ELR (cell line): ENCODE measurements around the gene ZNF786.
"Not testable (repeated sequence)": the region's sequence is repeated elsewhere in the genome, so short reads cannot be mapped to it uniquely, and the experiment has no call there.

Experiments
- DNase-seq: peaks from one replicate; pipeline ENCODE4 v3.0.0-alpha.2; 2015; ENCODE audit warnings: low read depth

ZNF786 gene

DNA sequence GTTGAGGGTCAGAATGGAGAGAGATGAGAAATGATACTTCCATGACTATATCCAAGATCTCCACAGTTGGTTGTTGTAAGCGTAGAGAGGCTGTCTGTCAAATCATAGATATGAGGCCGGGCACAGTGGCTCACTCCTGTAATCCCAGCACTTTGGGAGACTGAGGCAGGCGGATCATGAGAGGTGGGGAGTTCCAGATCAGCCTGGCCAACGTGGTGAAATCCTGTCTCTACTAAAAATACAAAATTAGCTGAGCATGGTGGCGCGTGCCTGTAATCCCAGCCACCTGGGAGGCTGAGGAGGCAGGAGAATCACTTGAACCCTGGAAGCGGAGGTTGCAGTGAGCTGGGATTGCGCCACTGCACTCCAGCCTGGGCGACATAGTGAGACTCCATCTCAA, 60.1 kb downstream of the ZNF786 start:
- not testable (repeated sequence) for DNase-seq

DNA sequence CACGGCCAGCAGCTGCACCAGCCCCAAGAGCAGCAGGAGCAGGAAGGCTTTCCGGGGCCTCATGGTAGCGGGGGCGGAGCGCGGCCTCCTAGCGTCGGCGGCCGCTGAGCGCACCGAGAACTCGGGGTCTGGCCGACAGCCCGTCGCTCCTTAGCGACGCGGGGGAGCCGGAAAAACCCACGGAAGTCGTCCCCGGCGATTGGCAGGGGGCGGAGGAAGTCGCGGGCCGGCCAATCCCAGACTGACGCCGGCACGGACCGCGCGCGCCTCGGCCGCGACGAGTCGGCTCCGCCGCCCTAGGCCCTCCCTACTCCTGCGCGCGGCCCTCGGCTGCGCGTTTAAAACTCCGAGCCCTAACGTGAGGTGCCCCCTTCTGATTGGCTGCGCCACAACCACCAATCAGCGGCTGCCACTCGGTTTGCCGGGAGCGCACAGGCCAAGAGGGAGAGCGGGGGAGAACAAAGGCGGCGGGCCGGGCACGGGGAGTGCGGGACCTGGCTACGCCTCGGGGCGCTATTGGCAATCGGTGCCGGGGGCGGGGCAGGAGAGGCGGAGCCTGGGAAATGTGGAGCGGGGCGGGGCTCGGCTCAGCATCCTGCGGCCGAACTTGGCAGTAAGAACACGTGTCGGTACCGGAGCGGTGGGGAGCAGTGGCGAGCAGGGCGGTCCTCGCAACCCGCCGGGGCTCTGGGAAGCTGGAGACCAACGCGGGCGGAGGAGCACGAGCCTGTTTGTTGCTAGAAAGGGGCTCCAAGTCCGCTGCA, 62.0 kb downstream of the ZNF786 start, which contains the start of gene PDIA4:
Gene PDIA4, minus strand, starts transcription at position 160 of the 764 bp plus-strand sequence. Its CDS starts 97 bp downstream, at position 63.
- peak; percentile 98 for DNase-seq

DNA sequence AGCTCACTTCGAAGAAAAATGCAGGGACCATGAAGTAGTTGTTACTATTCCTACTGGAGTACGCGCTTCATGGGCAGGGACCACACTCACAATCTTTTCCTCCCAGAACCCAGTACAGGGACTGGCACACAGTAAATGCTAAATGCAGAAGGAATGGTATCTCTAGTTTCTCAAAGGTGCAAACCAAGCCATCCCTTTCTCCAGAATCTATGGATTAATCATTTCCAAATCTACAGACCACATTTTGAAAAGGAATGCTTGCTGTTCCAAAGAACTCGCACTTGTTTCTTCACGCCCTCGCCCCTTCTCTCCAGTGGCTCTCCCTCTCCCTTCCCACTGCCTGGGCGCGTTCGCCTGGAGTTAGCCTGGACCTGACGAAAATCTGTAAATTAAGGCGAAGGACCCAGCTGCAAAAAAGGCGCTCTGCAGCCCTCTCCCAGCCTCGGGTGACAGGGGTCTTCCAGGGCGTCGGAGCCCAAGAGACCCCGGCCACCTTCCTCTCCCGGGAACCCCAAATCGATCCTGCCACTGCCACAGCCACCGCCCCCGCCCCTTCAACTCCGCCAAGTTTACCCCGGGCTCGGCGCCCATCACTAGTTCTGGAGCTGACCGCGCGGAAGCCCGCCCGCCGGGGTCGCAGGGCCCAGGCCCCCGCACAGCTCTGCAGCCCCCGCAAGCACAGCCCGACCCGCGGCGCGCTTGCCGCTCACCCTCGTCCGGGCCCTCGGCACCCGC, 62.7 kb downstream of the ZNF786 start:
- peak; percentile 22 for DNase-seq

DNA sequence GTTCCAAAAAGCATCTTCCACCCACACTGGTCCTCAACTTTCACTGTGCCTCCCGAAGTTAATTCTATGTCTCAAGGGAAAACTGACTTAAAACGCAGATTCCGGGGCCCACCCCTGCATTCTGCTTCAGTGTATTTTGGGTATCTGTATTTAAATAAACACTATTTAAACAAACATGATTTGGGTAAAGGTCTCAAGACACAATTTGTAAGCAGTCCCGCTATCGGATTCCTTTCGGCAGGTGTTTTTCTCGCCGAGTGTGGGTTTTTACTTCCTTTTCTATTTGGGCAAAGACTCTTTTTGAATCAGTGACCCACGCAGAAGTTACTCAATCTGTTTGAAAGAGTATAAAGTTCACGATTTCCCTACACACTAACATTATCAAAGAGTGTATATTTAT, 63.5 kb downstream of the ZNF786 start:
- DNase-seq: no peak

DNA sequence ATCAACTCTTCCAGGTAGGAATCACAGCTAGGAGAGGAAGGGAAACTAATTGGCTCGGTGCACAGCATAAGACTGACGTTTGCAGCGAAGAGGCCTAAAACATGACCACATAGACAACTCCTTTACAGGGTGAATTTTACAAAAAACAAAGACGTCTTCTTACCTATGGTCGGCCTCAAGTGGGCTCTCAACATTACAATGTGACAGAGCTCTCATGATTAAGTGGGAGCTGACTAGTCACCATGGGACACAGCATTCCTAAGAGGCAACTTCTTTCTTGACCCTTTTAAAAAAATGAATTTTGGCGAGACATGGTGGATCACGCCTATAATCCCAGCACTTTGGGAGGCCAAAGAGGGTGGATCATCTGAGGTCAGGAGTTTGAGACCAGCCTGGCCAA, 66.9 kb downstream of the ZNF786 start:
- no peak for DNase-seq

DNA sequence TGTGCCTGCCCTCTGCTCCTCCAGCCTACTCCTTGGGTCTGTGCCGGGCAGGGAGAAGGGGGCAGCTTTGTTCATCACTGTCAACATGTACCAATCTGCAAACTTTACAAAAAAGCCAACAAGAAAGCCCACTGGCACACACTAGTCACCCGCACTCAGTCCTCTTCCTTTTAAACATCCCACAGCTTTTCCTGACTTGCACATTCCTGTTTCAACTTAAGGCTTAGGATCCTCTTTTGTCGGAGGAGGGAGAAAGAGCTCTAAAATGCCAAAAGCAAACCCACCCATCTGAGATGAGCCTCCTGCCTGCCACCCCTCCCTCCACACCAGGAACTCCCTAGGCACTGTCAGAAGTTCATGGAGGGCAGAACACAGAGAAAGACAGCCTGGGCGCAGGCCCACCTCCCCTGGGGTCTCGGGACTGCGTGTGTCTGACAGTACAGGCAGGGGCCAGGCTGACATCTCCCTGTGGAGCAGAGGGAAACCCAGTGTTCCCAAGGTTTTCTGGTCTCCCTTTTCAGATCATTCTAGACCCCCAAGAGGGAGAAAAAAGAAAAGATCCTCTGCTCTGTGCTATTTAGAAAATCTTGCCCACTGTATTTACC, 67.7 kb downstream of the ZNF786 start:
- DNase-seq: no peak

DNA sequence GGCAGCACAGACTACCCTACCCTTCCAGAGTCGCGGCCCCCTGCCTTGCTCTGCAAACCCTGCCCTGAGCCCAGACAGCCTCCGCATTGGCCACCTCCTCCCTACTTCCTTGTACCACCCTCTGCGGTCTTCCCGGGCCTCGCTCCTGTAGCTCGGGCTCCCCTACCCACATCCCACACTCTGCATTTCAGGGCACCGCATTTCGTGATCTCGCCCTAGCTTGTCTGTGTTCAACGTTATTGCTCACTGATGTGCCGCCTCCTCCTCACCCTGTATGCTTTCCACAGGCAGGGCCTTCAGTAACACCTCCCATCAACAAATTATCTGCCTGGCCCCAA, 68.8 kb downstream of the ZNF786 start:
- no peak for DNase-seq

DNA sequence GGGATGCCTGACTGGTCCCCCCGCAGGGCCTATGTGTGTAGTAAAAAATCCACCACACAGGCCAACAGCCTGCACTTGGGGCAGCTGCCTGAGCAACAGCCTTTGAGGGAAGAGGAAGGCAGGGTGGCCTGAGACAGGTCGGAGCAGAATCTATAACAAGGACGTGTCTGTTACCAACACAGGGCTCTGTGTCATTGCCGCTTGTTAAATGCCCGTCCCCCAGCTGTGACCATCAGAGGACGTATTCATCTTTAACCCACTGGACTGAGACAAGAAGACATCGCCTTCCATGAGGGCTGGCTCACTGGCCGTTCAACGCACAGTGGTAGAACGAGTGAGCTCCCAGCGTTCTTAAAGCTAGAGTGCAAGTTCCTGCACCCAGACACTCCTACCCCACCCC, 70.0 kb downstream of the ZNF786 start:
- DNase-seq: no peak
